Body of pancreas (tissue), 4 donors: ENCODE measurements around the gene ST13. TPM values are rescaled to one million over a fixed set of nuclear protein-coding genes. Genes with fewer than 3 reads are reported as not detected.

Source experiments
- ATAC-seq: fragments of 150-250 bp; one replicate; pipeline ENCODE4 v1.9.1; 2016
- DNase-seq, 4 donors: peaks; one replicate each; pipeline ENCODE4 v3.0.0-alpha.2; 2019
- H3K27ac ChIP-seq, 4 donors: fragments of 200-600 bp; sonication (generic); 1 replicate in 3 of 4; 2 replicates in 1 of 4; pipeline versions ENCODE4 v1.5.1 to v1.6.1; 2016 to 2019; ENCODE audit warnings: mild to moderate bottlenecking in 1 of 4, mixed read lengths in 1 of 4, moderate library complexity in 1 of 4
- H3K27me3 ChIP-seq, 2 donors: fragments of 200-600 bp; sonication (generic); one replicate each; pipeline ENCODE4 v1.6.0; 2016; ENCODE audit warnings: mild to moderate bottlenecking in 1 of 2
- H3K36me3 ChIP-seq, 2 donors: fragments of 200-600 bp; sonication (generic); replicated peaks in 1 of 2; 2 replicates each; pipeline ENCODE4 v1.5.1; 2016; ENCODE audit warnings: low read depth in 2 of 2; ENCODE audit not compliant: insufficient read depth in 1 of 2
- H3K4me1 ChIP-seq: fragments of 200-600 bp; sonication (generic); one replicate; pipeline ENCODE4 v1.6.0; 2016
- H3K4me3 ChIP-seq, 2 donors: fragments of 200-600 bp; sonication (generic); 1 replicate in 1 of 2; 2 replicates in 1 of 2; pipeline ENCODE4 v1.5.1; 2016 to 2019
- H3K9me3 ChIP-seq, 3 donors: fragments of 200-600 bp; sonication (generic); 1 replicate in 2 of 3; 2 replicates in 1 of 3; pipeline ENCODE4 v1.5.1; 2016
- POLR2A ChIP-seq, 3 donors: fragments of 450-650 bp; IDR thresholded peaks; one replicate each; pipeline ENCODE4 v1.6.1; 2016; ENCODE audit warnings: antibody characterized with exemption in 3 of 3, mild to moderate bottlenecking in 2 of 3
- WGBS, 2 donors: methylation state at CpG; one replicate each; pipeline ENCODE4 v1.1.5; 2017; 5-methylcytosine and 5-hydroxymethylcytosine counted together
- intact Hi-C: fragments of 100-400 bp; cut with DNase I; formaldehyde crosslinking; loops from one replicate; pipeline ENCODE4 v1.15.1; 2023
- total RNA-seq, 2 donors: library from RNA; depleted of rRNA; stranded (reverse); fragments of >200 nt; gene quantifications; one replicate each; pipeline ENCODE4 v1.1.0, GENCODE V29; 2016
- TF ChIP-seq, protein P1 (sequence below), 7 experiments: fragments of 450-650 bp in 4 of 7; fragments of 200-600 bp in 3 of 7; sonication (generic) in 3 of 7; IDR thresholded peaks; one replicate each; pipeline ENCODE4 v1.5.1; 2016 to 2019; ENCODE audit warnings: antibody characterized with exemption in 7 of 7

ST13 gene
- total RNA-seq, 2 donors from 2014 or later: 98.9 to 122 TPM

- 82 to 90% methylated on average over 3 of the region's 3 CpGs for WGBS, 2 donors
- Histone ChIP-seq H3K4me3 (no peak within 1 kb of the TSS), H3K27ac (no peak within 1 kb of the TSS), H3K36me3 (no peaks in the 10 kb centered on the region), H3K27me3 (no peaks in the 10 kb centered on the region), H3K9me3 (no peaks in the 10 kb centered on the region), H3K4me1 (peaks cover 25% of the 10 kb centered on the region)
- intact Hi-C loops: no loop called here
- ATAC-seq (no peak), DNase-seq (no peak)
- TF ChIP-seq, protein P1, sequence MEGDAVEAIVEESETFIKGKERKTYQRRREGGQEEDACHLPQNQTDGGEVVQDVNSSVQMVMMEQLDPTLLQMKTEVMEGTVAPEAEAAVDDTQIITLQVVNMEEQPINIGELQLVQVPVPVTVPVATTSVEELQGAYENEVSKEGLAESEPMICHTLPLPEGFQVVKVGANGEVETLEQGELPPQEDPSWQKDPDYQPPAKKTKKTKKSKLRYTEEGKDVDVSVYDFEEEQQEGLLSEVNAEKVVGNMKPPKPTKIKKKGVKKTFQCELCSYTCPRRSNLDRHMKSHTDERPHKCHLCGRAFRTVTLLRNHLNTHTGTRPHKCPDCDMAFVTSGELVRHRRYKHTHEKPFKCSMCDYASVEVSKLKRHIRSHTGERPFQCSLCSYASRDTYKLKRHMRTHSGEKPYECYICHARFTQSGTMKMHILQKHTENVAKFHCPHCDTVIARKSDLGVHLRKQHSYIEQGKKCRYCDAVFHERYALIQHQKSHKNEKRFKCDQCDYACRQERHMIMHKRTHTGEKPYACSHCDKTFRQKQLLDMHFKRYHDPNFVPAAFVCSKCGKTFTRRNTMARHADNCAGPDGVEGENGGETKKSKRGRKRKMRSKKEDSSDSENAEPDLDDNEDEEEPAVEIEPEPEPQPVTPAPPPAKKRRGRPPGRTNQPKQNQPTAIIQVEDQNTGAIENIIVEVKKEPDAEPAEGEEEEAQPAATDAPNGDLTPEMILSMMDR (IDR thresholded peaks at IDR 0.05): no peak
- TF ChIP-seq POLR2A (IDR thresholded peaks at IDR 0.05): no peak
Observed at GRCh38 chr22:40862013-40862412, 5.6 kb upstream of the ST13 start, which contains the start of gene DNAJB7. DNAJB7 (minus strand) TSS chr22:40862113; CDS start chr22:40861994, 119 bp downstream.

DNA sequence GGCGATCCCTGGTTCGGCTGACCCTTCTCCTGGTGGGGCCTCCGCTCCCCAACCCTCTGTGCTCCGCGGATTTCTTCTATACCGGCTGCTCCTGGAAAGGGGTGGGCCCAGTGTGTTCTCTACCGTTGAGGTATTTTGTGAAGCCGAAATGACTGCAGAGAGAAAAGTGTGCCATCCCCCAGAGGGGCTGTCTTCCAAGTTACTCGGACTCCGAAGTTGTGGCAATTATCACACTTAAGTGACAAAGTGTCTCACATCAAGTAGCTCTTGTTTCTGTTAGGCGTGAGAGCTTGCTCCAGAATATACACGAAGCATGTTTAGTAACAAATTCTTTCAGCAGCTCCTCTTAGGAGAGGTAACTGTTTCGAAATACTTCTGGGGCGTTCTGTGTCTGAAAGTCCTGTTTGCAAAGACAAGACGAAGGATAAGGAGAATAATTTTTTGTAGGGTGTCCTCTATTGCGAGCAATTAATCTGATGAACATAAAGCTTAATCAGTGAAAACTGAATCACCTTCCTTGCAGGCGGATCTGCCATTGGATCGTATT lies 943 bp upstream of the ST13 start:
- Histone ChIP-seq H3K4me3 (peak overlapping the region; percentile 26 to 88), H3K27ac (peak overlapping the region; percentile 82 to 99 (median 96)), H3K27me3 (no peaks in the 10 kb centered on the region), H3K36me3 (no peaks in the 10 kb centered on the region), H3K9me3 (no peaks in the 10 kb centered on the region), H3K4me1 (peaks cover 49% of the 10 kb centered on the region)
- 1% methylated on average over 18 of the region's 18 CpGs for WGBS, 2 donors
- TF ChIP-seq, protein P1 (IDR thresholded peaks at IDR 0.05): no peak
- no peak for TF ChIP-seq POLR2A (IDR thresholded peaks at IDR 0.05)
- intact Hi-C loops: no loop called here
- no peak for ATAC-seq
- no peak for DNase-seq

DNA sequence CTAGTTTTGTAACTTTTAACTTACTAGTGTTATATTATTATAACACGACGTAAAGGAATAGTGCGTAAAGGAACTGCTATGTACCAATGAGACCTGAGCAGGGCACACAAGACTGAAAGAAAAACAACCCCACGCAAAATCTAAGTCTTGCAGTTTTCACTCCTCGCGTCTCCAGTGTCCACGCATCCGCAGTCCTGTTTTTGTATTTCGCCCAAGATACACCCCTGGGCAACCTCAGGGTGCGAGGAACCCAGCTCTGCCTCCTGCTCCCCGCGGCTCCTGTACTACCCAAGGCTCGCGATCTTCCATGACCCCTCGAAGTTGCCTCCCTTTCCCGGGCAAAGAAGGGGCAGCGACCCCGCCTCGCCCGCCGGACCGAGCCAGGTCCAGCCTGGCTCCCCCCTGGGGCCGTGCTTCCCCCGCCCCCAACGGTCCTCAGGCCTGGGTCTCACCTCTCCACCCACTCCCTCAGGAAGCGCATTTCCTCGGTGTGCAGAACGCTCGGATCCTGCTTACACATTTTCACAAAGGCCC lies 393 bp downstream of the ST13 start:
- TF ChIP-seq, protein P1 (IDR thresholded peaks at IDR 0.05): no peak
- TF ChIP-seq POLR2A (IDR thresholded peaks at IDR 0.05): no peak
- ATAC-seq (peak; percentile 11), DNase-seq (peak in 2 of 4 donors; percentile 23 to 32)
- H3K27me3 ChIP-seq: no peaks in the 10 kb centered on the region
- H3K4me3 ChIP-seq: peak overlapping the region; percentile 88
- H3K36me3 ChIP-seq: no peaks in the 10 kb centered on the region
- no peaks in the 10 kb centered on the region for H3K9me3 ChIP-seq
- WGBS, 2 donors: 0 to 1% methylated on average over 24 to 29 of the region's 29 CpGs
- intact Hi-C loops: no loop called here
- peak overlapping the region; percentile 82 to 99 (median 96) for H3K27ac ChIP-seq
- peaks cover 54% of the 10 kb centered on the region for H3K4me1 ChIP-seq

GRCh38 chr22:40855071-40855978 lies 1.1 kb downstream of the ST13 start:
- ATAC-seq: no peak
- Histone ChIP-seq H3K36me3 (no peaks in the 10 kb centered on the region), H3K9me3 (no peaks in the 10 kb centered on the region), H3K4me1 (peaks cover 58% of the 10 kb centered on the region), H3K27ac (peak overlapping the region in 3 of 4 donors; percentile 95 to 99 (median 98)), H3K4me3 (peak overlapping the region; percentile 88), H3K27me3 (no peaks in the 10 kb centered on the region)
- no peak for DNase-seq
- TF ChIP-seq, protein P1 (IDR thresholded peaks at IDR 0.05): no peak
- no peak for TF ChIP-seq POLR2A (IDR thresholded peaks at IDR 0.05)
- 28% methylated on average over 20 of the region's 20 CpGs for WGBS, 2 donors
- intact Hi-C loops: no loop called here
